Gastrocnemius medialis (tissue), 4 donors: ENCODE results near the gene SEC22A. TPM values are rescaled to one million over a fixed set of nuclear protein-coding genes. Genes with fewer than 3 reads are reported as not detected.

Source experiments
- ATAC-seq, 2 donors: fragments of 150-250 bp; one replicate each; pipeline ENCODE4 v1.9.1; 2016
- DNase-seq, 2 donors: peaks; one replicate each; pipeline ENCODE4 v3.0.0-alpha.2; 2019
- H3K27ac ChIP-seq, 4 donors: fragments of 200-600 bp; sonication (generic); 1 replicate in 1 of 4; 2 replicates in 3 of 4; pipeline ENCODE4 v1.5.1; 2016 to 2018; ENCODE audit warnings: mild to moderate bottlenecking in 2 of 4, moderate library complexity in 1 of 4
- H3K27me3 ChIP-seq, 3 donors: fragments of 200-600 bp; sonication (generic) in 2 of 3; 1 replicate in 1 of 3; 2 replicates in 2 of 3; pipeline versions ENCODE4 v1.5.1 to v1.6.0; 2016 to 2019; ENCODE audit warnings: mild to moderate bottlenecking in 1 of 3, moderate library complexity in 1 of 3
- H3K36me3 ChIP-seq, 2 donors: fragments of 200-600 bp; sonication (generic) in 1 of 2; one replicate each; pipeline ENCODE4 v1.5.1; 2017 to 2018
- H3K4me1 ChIP-seq, 2 donors: fragments of 200-600 bp; sonication (generic) in 1 of 2; one replicate each; pipeline ENCODE4 v1.5.1; 2016 to 2017; ENCODE audit warnings: mild to moderate bottlenecking in 2 of 2
- H3K4me3 ChIP-seq, 4 donors: fragments of 200-600 bp; sonication (generic) in 3 of 4; 1 replicate in 1 of 4; 2 replicates in 3 of 4; pipeline ENCODE4 v1.5.1; 2016 to 2019; ENCODE audit warnings: mild to moderate bottlenecking in 2 of 4
- H3K9me3 ChIP-seq, 3 donors: fragments of 200-600 bp; sonication (generic) in 2 of 3; 1 replicate in 1 of 3; 2 replicates in 2 of 3; pipeline ENCODE4 v1.5.1; 2016 to 2019
- CTCF ChIP-seq, 5 experiments: fragments of 450-650 bp in 3 of 5; fragments of 200-600 bp in 2 of 5; sonication (generic) in 2 of 5; IDR thresholded peaks in 4 of 5; conservative IDR thresholded peaks in 1 of 5; 1 replicate in 4 of 5; 2 replicates in 1 of 5; pipeline ENCODE4 v1.5.1; 2016 to 2019; ENCODE audit warnings: antibody characterized with exemption in 5 of 5, mild to moderate bottlenecking in 3 of 5, moderate library complexity in 3 of 5
- POLR2A ChIP-seq, 2 donors: fragments of 450-650 bp; IDR thresholded peaks; one replicate each; pipeline ENCODE4 v1.6.1; 2017; ENCODE audit warnings: antibody characterized with exemption in 2 of 2, mild to moderate bottlenecking in 2 of 2, moderate library complexity in 2 of 2
- in situ Hi-C, 4 donors: fragments of 200-750 bp; cut with MboI; loops; one replicate each; pipeline versions ENCODE4 v1.15.0 to v1.8.0; 2017; ENCODE audit warnings: low sequenced_read_pairs in 4 of 4
- intact Hi-C: fragments of 100-400 bp; cut with DNase I; formaldehyde crosslinking; loops from one replicate; pipeline ENCODE4 v1.15.1; 2023; ENCODE audit warnings: low total_unique reads
- total RNA-seq, 4 donors: library from RNA; depleted of rRNA; stranded (reverse); fragments of >200 nt; gene quantifications; one replicate each; pipeline versions ENCODE4 v1.1.0 to v1.2.3, GENCODE V29; 2016

SEC22A gene
- 10 to 100 TPM; 13.8 to 22.6 (median 16.8) TPM for total RNA-seq

GRCh38 chr3:123201557-123202427 is at the start of gene SEC22A:
TSS of gene SEC22A (plus strand) at chr3:123201943. CDS start at chr3:123209218, 7,275 bp downstream.
- TF ChIP-seq CTCF (IDR thresholded peaks at IDR 0.05 in 4 of 5, conservative IDR thresholded peaks at IDR 0.05 in 1 of 5): no peak
- TF ChIP-seq POLR2A (IDR thresholded peaks at IDR 0.05): peak; percentile 74 to 82
- no peaks in the 10 kb centered on the region for H3K27me3 ChIP-seq
- no peaks in the 10 kb centered on the region for H3K36me3 ChIP-seq
- ATAC-seq (peak; percentile 96 to 97), DNase-seq (peak; percentile 80 to 87)
- H3K27ac ChIP-seq: peak within 1 kb of the TSS; percentile 88 to 93 (median 92)
- intact Hi-C loops (loop anchor here (5.0 kb wide), 1 partner anchor 134 kb away; the partner anchor contains the start of gene PDIA5), in situ Hi-C loops (no loop called here)
- no peaks in the 10 kb centered on the region for H3K9me3 ChIP-seq
- peak within 1 kb of the TSS; percentile 84 to 99 (median 96) for H3K4me3 ChIP-seq
- H3K4me1 ChIP-seq: peaks cover 15% of the 10 kb centered on the region in 2 donors

GRCh38 chr3:123152687-123153086 is 49.1 kb upstream of the SEC22A start:
- H3K9me3 ChIP-seq: no peaks in the 10 kb centered on the region
- no peak overlapping the region for H3K4me3 ChIP-seq
- intact Hi-C loops: no loop called here
- no peak for TF ChIP-seq CTCF (IDR thresholded peaks at IDR 0.05 in 4 of 5, conservative IDR thresholded peaks at IDR 0.05 in 1 of 5)
- no peak for TF ChIP-seq POLR2A (IDR thresholded peaks at IDR 0.05)
- no peaks in the 10 kb centered on the region for H3K4me1 ChIP-seq
- no peaks in the 10 kb centered on the region for H3K27me3 ChIP-seq
- DNase-seq: no peak
- in situ Hi-C loops: no loop called here
- no peak for ATAC-seq
- peaks cover 0 to 14% of the 10 kb centered on the region in 2 donors for H3K36me3 ChIP-seq
- H3K27ac ChIP-seq: no peak overlapping the region

GRCh38 chr3:123153125-123154019 is 48.4 kb upstream of the SEC22A start:
- Histone ChIP-seq H3K4me1 (no peaks in the 10 kb centered on the region), H3K27ac (no peak overlapping the region), H3K27me3 (no peaks in the 10 kb centered on the region), H3K4me3 (no peak overlapping the region), H3K36me3 (peaks cover 0 to 14% of the 10 kb centered on the region in 2 donors), H3K9me3 (no peaks in the 10 kb centered on the region)
- no peak for ATAC-seq
- DNase-seq: no peak
- TF ChIP-seq POLR2A (IDR thresholded peaks at IDR 0.05) (no peak), CTCF (IDR thresholded peaks at IDR 0.05 in 4 of 5, conservative IDR thresholded peaks at IDR 0.05 in 1 of 5) (no peak)
- in situ Hi-C loops (no loop called here), intact Hi-C loops (no loop called here)

GRCh38 chr3:123154020-123154985 is 47.4 kb upstream of the SEC22A start:
- DNase-seq (peak; percentile 26), ATAC-seq (peak in 1 of 2 donors; percentile 36)
- no peaks in the 10 kb centered on the region for H3K4me1 ChIP-seq
- no peaks in the 10 kb centered on the region for H3K9me3 ChIP-seq
- no peak for TF ChIP-seq POLR2A (IDR thresholded peaks at IDR 0.05)
- no peak overlapping the region for H3K4me3 ChIP-seq
- in situ Hi-C loops: no loop called here
- H3K27ac ChIP-seq: no peak overlapping the region
- no peaks in the 10 kb centered on the region for H3K27me3 ChIP-seq
- intact Hi-C loops: no loop called here
- peaks cover 0 to 14% of the 10 kb centered on the region in 2 donors for H3K36me3 ChIP-seq
